IMR-90 (cell line): ENCODE measurements around the gene KIF1B. TPM values are rescaled to one million over a fixed set of nuclear protein-coding genes. Genes with fewer than 3 reads are reported as not detected.

Source experiments
- ATAC-seq: fragments of 200-7000 bp; cut with Tn5 transposase; 2 replicates; pipeline ENCODE4 v1.9.1; 2020; ENCODE audit warnings: low read depth, mild to moderate bottlenecking, moderate library complexity
- BruUV-seq: library from RNA; stranded (reverse); fragments of 400-500 nt; replicated peaks from 2 replicates; lab custom pipeline; 2021; lab: Mats Ljungman, UMichigan
- CTCF ChIA-PET: fragments of 300-600 bp; formaldehyde crosslinking; extraction: SDS; loops from one replicate; lab custom pipeline; 2021; ENCODE audit warnings: antibody characterized with exemption; lab: Yijun Ruan, JAX
- POLR2A ChIA-PET: fragments of 300-600 bp; sonication (Branson Sonifier 250); formaldehyde crosslinking; loops from one replicate; lab custom pipeline; 2022; ENCODE audit warnings: antibody characterized with exemption; ENCODE audit not compliant: unreplicated experiment; lab: Charles Lee
- DNase-seq: peaks from one replicate; pipeline ENCODE4 v3.0.0; 2013
- H2AFZ ChIP-seq: replicated peaks from 2 replicates; pipeline ENCODE3; 2013; ENCODE audit warnings: low read length, mild to moderate bottlenecking; ENCODE audit not compliant: poor library complexity
- H2AK5ac ChIP-seq: 2 replicates; pipeline ENCODE4 v1.6.1; 2013; ENCODE audit warnings: low read depth, low read length, inconsistent platforms
- H2AK9ac ChIP-seq: replicated peaks from 2 replicates; pipeline ENCODE3; 2013; ENCODE audit warnings: mild to moderate bottlenecking, low read depth, low read length, moderate library complexity; ENCODE audit not compliant: poor library complexity
- H2BK120ac ChIP-seq: 2 replicates; pipeline ENCODE4 v1.6.1; 2013; ENCODE audit warnings: low read depth, low read length, inconsistent platforms
- H2BK15ac ChIP-seq: 3 replicates; pipeline ENCODE4 v1.6.1; 2013; ENCODE audit warnings: low read depth, low read length, inconsistent platforms
- H2BK20ac ChIP-seq: 2 replicates; pipeline ENCODE4 v1.6.1; 2013; ENCODE audit warnings: low read depth, mild to moderate bottlenecking, inconsistent platforms, low read length, moderate library complexity
- H2BK5ac ChIP-seq: 2 replicates; pipeline ENCODE4 v1.6.1; 2013; ENCODE audit warnings: mild to moderate bottlenecking, low read depth, low read length, inconsistent platforms; ENCODE audit not compliant: poor library complexity, severe bottlenecking
- H3K14ac ChIP-seq: replicated peaks from 2 replicates; pipeline ENCODE4 v1.6.1; 2013; ENCODE audit warnings: low read depth, low read length, inconsistent platforms
- H3K18ac ChIP-seq: 2 replicates; pipeline ENCODE4 v1.6.1; 2013; ENCODE audit warnings: low read depth, low read length, control low read depth
- H3K23ac ChIP-seq: 2 replicates; pipeline ENCODE4 v1.6.1; 2013; ENCODE audit warnings: low read depth, low read length, inconsistent platforms
- H3K27ac ChIP-seq: 2 replicates; pipeline ENCODE4 v1.5.1; 2013; ENCODE audit warnings: mild to moderate bottlenecking, control low read depth, low read length; ENCODE audit not compliant: insufficient read depth
- H3K27me3 ChIP-seq: 2 replicates; pipeline ENCODE4 v1.6.1; 2013; ENCODE audit warnings: low read length; ENCODE audit not compliant: control insufficient read depth, insufficient read depth
- H3K36me3 ChIP-seq: 2 replicates; pipeline ENCODE4 v1.6.1; 2013; ENCODE audit warnings: low read length, mixed read lengths; ENCODE audit not compliant: control insufficient read depth, insufficient read depth
- H3K4ac ChIP-seq: 2 replicates; pipeline ENCODE4 v1.6.1; 2013; ENCODE audit warnings: low read depth, low read length, inconsistent platforms
- H3K4me1 ChIP-seq: 2 replicates; pipeline ENCODE4 v1.6.1; 2013; ENCODE audit warnings: low read length, mixed read lengths; ENCODE audit not compliant: control insufficient read depth, insufficient read depth
- H3K4me2 ChIP-seq: 2 replicates; pipeline ENCODE4 v1.6.1; 2013; ENCODE audit warnings: low read depth, mild to moderate bottlenecking, control low read depth, low read length, moderate library complexity
- H3K4me3 ChIP-seq: 2 replicates; pipeline ENCODE4 v1.5.1; 2013; ENCODE audit warnings: low read depth, mild to moderate bottlenecking, control low read depth, low read length, moderate library complexity; ENCODE audit not compliant: insufficient read depth
- H3K56ac ChIP-seq: 2 replicates; pipeline ENCODE4 v1.6.1; 2013; ENCODE audit warnings: low read length, inconsistent platforms; ENCODE audit not compliant: insufficient read depth; ENCODE audit errors: extremely low read depth
- H3K79me1 ChIP-seq, 2 experiments: 2 replicates each; pipeline ENCODE4 v1.6.1; 2013; ENCODE audit warnings: low read length in 2 of 2, inconsistent platforms in 1 of 2, low read depth in 1 of 2
- H3K9ac ChIP-seq: 2 replicates; pipeline ENCODE4 v1.6.1; 2013; ENCODE audit warnings: low read depth, low read length, control low read depth
- H3K9me1 ChIP-seq: 2 replicates; pipeline ENCODE4 v1.6.1; 2013; ENCODE audit warnings: low read length, inconsistent platforms; ENCODE audit not compliant: insufficient read depth
- H3K9me3 ChIP-seq: 2 replicates; pipeline ENCODE4 v1.6.1; 2013; ENCODE audit warnings: low read length; ENCODE audit not compliant: control insufficient read depth, insufficient read depth
- H4K20me1 ChIP-seq: 2 replicates; pipeline ENCODE4 v1.6.1; 2013; ENCODE audit warnings: low read length, inconsistent platforms; ENCODE audit not compliant: insufficient read depth
- H4K5ac ChIP-seq: 2 replicates; pipeline ENCODE4 v1.6.1; 2013; ENCODE audit warnings: mild to moderate bottlenecking, low read depth, low read length, control low read depth
- H4K8ac ChIP-seq, 2 experiments: 2 replicates each; pipeline ENCODE4 v1.6.1; 2013; ENCODE audit warnings: low read depth in 2 of 2, low read length in 2 of 2, control low read depth in 1 of 2, inconsistent platforms in 1 of 2
- H4K91ac ChIP-seq: 2 replicates; pipeline ENCODE4 v1.6.1; 2013; ENCODE audit warnings: low read depth, low read length, inconsistent platforms; ENCODE audit not compliant: insufficient read depth
- CEBPB ChIP-seq: IDR thresholded peaks from 2 replicates; pipeline ENCODE4 v1.6.1; 2012; ENCODE audit warnings: low read depth, low read length, improper control_type of control experiment
- CHD1 ChIP-seq: IDR thresholded peaks from 2 replicates; pipeline ENCODE4 v1.6.1; 2012; ENCODE audit warnings: low read depth, low read length, improper control_type of control experiment
- FOS ChIP-seq: fragments of 150-350 bp; IDR thresholded peaks from 2 replicates; pipeline ENCODE4 v1.6.1; 2016; ENCODE audit warnings: low read depth, low read length
- MAFK ChIP-seq: IDR thresholded peaks from 2 replicates; pipeline ENCODE4 v1.6.1; 2012; ENCODE audit warnings: low read depth, low read length, improper control_type of control experiment
- MAZ ChIP-seq: IDR thresholded peaks from 2 replicates; pipeline ENCODE4 v1.6.1; 2012; ENCODE audit warnings: low read depth, mild to moderate bottlenecking, low read length, improper control_type of control experiment, moderate library complexity, borderline replicate concordance
- MXI1 ChIP-seq: IDR thresholded peaks from 2 replicates; pipeline ENCODE4 v1.6.1; 2012; ENCODE audit warnings: low read depth, mild to moderate bottlenecking, low read length, moderate library complexity, borderline replicate concordance
- RAD21 ChIP-seq: IDR thresholded peaks from 2 replicates; pipeline ENCODE4 v1.6.1; 2012; ENCODE audit warnings: low read length, improper control_type of control experiment
- RCOR1 ChIP-seq: IDR thresholded peaks from 2 replicates; pipeline ENCODE4 v1.6.1; 2012; ENCODE audit warnings: mild to moderate bottlenecking, low read length, improper control_type of control experiment; ENCODE audit not compliant: insufficient replicate concordance
- RFX5 ChIP-seq: IDR thresholded peaks from 2 replicates; pipeline ENCODE4 v1.8.0; 2012; ENCODE audit warnings: low read depth, mild to moderate bottlenecking, low read length, moderate library complexity
- whole genome bisulfite sequencing, 2 experiments: methylation state at CpG; one replicate each; pipeline versions ENCODE4 v1.1.5 to v1.1.7; 2013; ENCODE audit warnings: missing lambda C conversion rate in 2 of 2; ENCODE audit not compliant: insufficient read length in 1 of 2; ENCODE audit errors: extremely low coverage in 2 of 2; 5-methylcytosine and 5-hydroxymethylcytosine counted together
- dilution Hi-C: fragments of 300-500 bp; cut with HindIII; formaldehyde crosslinking; loops from one replicate; pipeline ENCODE4 v1.14.3; 2018; ENCODE audit warnings: low sequenced_read_pairs; ENCODE audit not compliant: unreplicated experiment
- in situ Hi-C: fragments of 300-500 bp; cut with MboI; formaldehyde crosslinking; loops from 3 replicates; pipeline ENCODE4 v1.14.3; 2019; ENCODE audit warnings: low sequenced_read_pairs, inconsistent platforms, mixed read lengths
- intact Hi-C: fragments of 100-400 bp; cut with micrococcal nuclease; formaldehyde crosslinking; loops from 2 replicates; pipeline ENCODE4 v1.10.0; 2022
- polyA plus RNA-seq, 3 experiments: library from polyadenylated mRNA; depleted of rRNA; stranded (reverse); fragments of >200 nt; gene quantifications; 2 replicates each; pipeline ENCODE4 v1.2.3, GENCODE V29; 2012; ENCODE audit warnings: low replicate concordance in 1 of 3
- total RNA-seq: library from RNA; depleted of rRNA; stranded (reverse); fragments of >200 nt; gene quantifications from 2 replicates; pipeline ENCODE4 v1.2.3, GENCODE V29; 2012
- TF ChIP-seq, protein P1 (sequence below): fragments of 150-350 bp; IDR thresholded peaks from 2 replicates; pipeline ENCODE4 v1.6.1; 2017; ENCODE audit warnings: mild to moderate bottlenecking, antibody characterized with exemption, low read length, low read depth
- TF ChIP-seq, protein P2 (sequence below): conservative IDR thresholded peaks from 2 replicates; pipeline ENCODE4 v1.5.1; 2012; ENCODE audit warnings: mild to moderate bottlenecking, low read depth, low read length, improper control_type of control experiment
- TF ChIP-seq, protein P3 (sequence below): fragments of 150-350 bp; IDR thresholded peaks from 2 replicates; pipeline ENCODE4 v1.6.1; 2016; ENCODE audit warnings: low read depth, mild to moderate bottlenecking, low read length, moderate library complexity, borderline replicate concordance

The KIF1B gene
- total and polyA plus RNA-seq, 2 of the 4 experiments (the other 2 are of a cell fraction): 13.0 to 21.1 TPM

DNA sequence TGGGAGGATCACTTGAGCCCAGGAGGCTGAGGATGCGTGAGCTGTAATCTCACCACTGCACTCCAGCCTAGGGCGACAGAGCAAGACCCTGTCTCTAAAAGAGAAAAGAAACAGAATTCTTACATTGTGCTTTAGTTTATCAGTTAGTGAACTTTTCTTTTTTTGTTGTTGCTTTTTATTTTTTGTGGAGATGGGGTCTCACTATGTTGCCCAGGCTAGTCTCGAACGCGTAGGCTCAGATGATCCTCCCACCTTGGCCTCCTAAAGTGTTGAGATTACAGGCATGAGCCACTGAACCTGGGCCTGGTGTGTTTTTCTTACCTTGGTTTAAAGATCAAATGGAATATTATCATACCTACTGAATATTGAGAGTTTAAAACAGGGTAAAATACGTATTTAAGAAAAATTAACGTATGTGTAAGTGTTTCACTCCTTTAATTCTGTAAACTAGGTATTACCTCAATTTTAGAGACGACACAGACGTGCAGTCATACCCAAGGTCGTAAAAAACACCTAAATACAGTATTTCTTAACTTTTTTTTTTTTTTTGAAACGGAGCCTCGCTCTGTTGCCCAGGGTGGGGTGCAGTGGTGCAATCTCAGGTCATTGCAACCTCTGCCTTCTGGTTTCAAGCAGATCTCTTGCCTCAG, 39.6 kb downstream of the KIF1B start:
- no CpG with 5 or more reads among the region's 12 CpGs for WGBS, 2 experiments

More for the DNA sequence above, 39.6 kb downstream of the KIF1B start:
- H2BK15ac ChIP-seq: no peak overlapping the region
- H2AK9ac ChIP-seq: no peak overlapping the region
- peaks cover 1% of the 10 kb centered on the region; the same call in 1 of the 2 replicates for H3K36me3 ChIP-seq
- H2BK120ac ChIP-seq: no peak overlapping the region
- H4K20me1 ChIP-seq: peaks cover 67% of the 10 kb centered on the region
- dilution Hi-C loops: no loop called here
- CTCF ChIA-PET: no interaction called here
- H3K9me1 ChIP-seq: peaks cover 13% of the 10 kb centered on the region
- H3K23ac ChIP-seq: no peak overlapping the region
- POLR2A ChIA-PET: no interaction called here
- H3K4me1 ChIP-seq: peaks cover 5% of the 10 kb centered on the region; the same call in 1 of the 2 replicates
- no peak overlapping the region for H4K5ac ChIP-seq
- no peak overlapping the region for H3K14ac ChIP-seq
- H3K9ac ChIP-seq: no peak overlapping the region
- H2AK5ac ChIP-seq: no peak overlapping the region
- H2BK20ac ChIP-seq: no peak overlapping the region
- no peak overlapping the region for H3K27ac ChIP-seq
- no peaks in the 10 kb centered on the region for H3K9me3 ChIP-seq
- in situ Hi-C loops: no loop called here
- no peak overlapping the region for H3K4me3 ChIP-seq
- no peak overlapping the region for H2BK5ac ChIP-seq
- no peak overlapping the region for H2AFZ ChIP-seq
- no peak overlapping the region for H3K56ac ChIP-seq
- BruUV-seq: no TSS peak
- TF ChIP-seq RCOR1: no peak
- no peak for TF ChIP-seq CEBPB
- no peak for TF ChIP-seq MXI1
- TF ChIP-seq MAZ: no peak
- TF ChIP-seq CHD1: no peak
- TF ChIP-seq RAD21: no peak
- TF ChIP-seq RFX5: no peak
- TF ChIP-seq MAFK: no peak
- TF ChIP-seq, protein P1, sequence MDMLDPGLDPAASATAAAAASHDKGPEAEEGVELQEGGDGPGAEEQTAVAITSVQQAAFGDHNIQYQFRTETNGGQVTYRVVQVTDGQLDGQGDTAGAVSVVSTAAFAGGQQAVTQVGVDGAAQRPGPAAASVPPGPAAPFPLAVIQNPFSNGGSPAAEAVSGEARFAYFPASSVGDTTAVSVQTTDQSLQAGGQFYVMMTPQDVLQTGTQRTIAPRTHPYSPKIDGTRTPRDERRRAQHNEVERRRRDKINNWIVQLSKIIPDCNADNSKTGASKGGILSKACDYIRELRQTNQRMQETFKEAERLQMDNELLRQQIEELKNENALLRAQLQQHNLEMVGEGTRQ: no peak
- TF ChIP-seq, protein P2, sequence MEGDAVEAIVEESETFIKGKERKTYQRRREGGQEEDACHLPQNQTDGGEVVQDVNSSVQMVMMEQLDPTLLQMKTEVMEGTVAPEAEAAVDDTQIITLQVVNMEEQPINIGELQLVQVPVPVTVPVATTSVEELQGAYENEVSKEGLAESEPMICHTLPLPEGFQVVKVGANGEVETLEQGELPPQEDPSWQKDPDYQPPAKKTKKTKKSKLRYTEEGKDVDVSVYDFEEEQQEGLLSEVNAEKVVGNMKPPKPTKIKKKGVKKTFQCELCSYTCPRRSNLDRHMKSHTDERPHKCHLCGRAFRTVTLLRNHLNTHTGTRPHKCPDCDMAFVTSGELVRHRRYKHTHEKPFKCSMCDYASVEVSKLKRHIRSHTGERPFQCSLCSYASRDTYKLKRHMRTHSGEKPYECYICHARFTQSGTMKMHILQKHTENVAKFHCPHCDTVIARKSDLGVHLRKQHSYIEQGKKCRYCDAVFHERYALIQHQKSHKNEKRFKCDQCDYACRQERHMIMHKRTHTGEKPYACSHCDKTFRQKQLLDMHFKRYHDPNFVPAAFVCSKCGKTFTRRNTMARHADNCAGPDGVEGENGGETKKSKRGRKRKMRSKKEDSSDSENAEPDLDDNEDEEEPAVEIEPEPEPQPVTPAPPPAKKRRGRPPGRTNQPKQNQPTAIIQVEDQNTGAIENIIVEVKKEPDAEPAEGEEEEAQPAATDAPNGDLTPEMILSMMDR: no peak
- TF ChIP-seq, protein P3, sequence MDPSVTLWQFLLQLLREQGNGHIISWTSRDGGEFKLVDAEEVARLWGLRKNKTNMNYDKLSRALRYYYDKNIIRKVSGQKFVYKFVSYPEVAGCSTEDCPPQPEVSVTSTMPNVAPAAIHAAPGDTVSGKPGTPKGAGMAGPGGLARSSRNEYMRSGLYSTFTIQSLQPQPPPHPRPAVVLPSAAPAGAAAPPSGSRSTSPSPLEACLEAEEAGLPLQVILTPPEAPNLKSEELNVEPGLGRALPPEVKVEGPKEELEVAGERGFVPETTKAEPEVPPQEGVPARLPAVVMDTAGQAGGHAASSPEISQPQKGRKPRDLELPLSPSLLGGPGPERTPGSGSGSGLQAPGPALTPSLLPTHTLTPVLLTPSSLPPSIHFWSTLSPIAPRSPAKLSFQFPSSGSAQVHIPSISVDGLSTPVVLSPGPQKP: no peak
- TF ChIP-seq FOS: no peak
- H3K79me1 ChIP-seq: peaks cover 30 to 78% of the 10 kb centered on the region in 2 experiments
- no peak overlapping the region for H3K18ac ChIP-seq
- no peak overlapping the region for H3K4ac ChIP-seq
- ATAC-seq (no peak), DNase-seq (no peak)
- no peak overlapping the region for H4K91ac ChIP-seq
- H3K4me2 ChIP-seq: no peak overlapping the region
- intact Hi-C loops: no loop called here
- no peak overlapping the region for H4K8ac ChIP-seq
- H3K27me3 ChIP-seq: no peaks in the 10 kb centered on the region
